H9 (cell line): ENCODE measurements around the gene TBC1D9. TPM values are rescaled to one million over a fixed set of nuclear protein-coding genes. Genes with fewer than 3 reads are reported as not detected.

ENCODE experiments used
- DNase-seq: peaks from one replicate; pipeline ENCODE4 v3.0.0-alpha.2; 2017
- H2AFZ ChIP-seq: one replicate; pipeline ENCODE4 v1.6.1; 2013; ENCODE audit warnings: mild to moderate bottlenecking, low read length, control low read depth, moderate library complexity
- H2AK5ac ChIP-seq: 2 replicates; pipeline ENCODE4 v1.6.1; 2013; ENCODE audit warnings: low read length, control low read depth, mixed read lengths; ENCODE audit not compliant: insufficient read length
- H2BK120ac ChIP-seq: one replicate; pipeline ENCODE4 v1.6.1; 2013; ENCODE audit warnings: low read depth, mild to moderate bottlenecking, low read length, control low read depth, inconsistent platforms; ENCODE audit not compliant: poor library complexity, severe bottlenecking
- H2BK12ac ChIP-seq: 2 replicates; pipeline ENCODE4 v1.6.1; 2013; ENCODE audit warnings: low read length, control low read depth, mixed read lengths, low read depth; ENCODE audit not compliant: insufficient read length
- H2BK15ac ChIP-seq: 2 replicates; pipeline ENCODE4 v1.6.1; 2013; ENCODE audit warnings: low read depth, low read length, control low read depth
- H2BK20ac ChIP-seq: one replicate; pipeline ENCODE4 v1.6.1; 2013; ENCODE audit warnings: low read depth, mild to moderate bottlenecking, low read length, control low read depth, inconsistent platforms; ENCODE audit not compliant: poor library complexity, severe bottlenecking
- H2BK5ac ChIP-seq: 2 replicates; pipeline ENCODE4 v1.6.1; 2013; ENCODE audit warnings: low read length, control low read depth, mixed read lengths; ENCODE audit not compliant: insufficient read length
- H3K14ac ChIP-seq: 2 replicates; pipeline ENCODE4 v1.6.1; 2013; ENCODE audit warnings: low read length, control low read depth; ENCODE audit not compliant: insufficient read depth
- H3K18ac ChIP-seq: 2 replicates; pipeline ENCODE4 v1.6.1; 2013; ENCODE audit warnings: low read depth, mild to moderate bottlenecking, mixed read lengths, low read length, control low read depth; ENCODE audit not compliant: insufficient read length
- H3K23ac ChIP-seq: 2 replicates; pipeline ENCODE4 v1.6.1; 2013; ENCODE audit warnings: low read length, control low read depth, mixed read lengths, low read depth; ENCODE audit not compliant: insufficient read length
- H3K23me2 ChIP-seq: 2 replicates; pipeline ENCODE4 v1.6.1; 2013; ENCODE audit warnings: low read depth, mild to moderate bottlenecking, mixed read lengths, low read length, control low read depth; ENCODE audit not compliant: insufficient read length, poor library complexity, severe bottlenecking
- H3K27ac ChIP-seq: 2 replicates; pipeline ENCODE4 v1.5.1; 2013; ENCODE audit warnings: low read length, control low read depth, mixed read lengths, low read depth; ENCODE audit not compliant: insufficient read length
- H3K27me3 ChIP-seq: 2 replicates; pipeline ENCODE4 v1.6.1; 2013; ENCODE audit warnings: low read length, control low read depth, inconsistent platforms; ENCODE audit not compliant: insufficient read depth
- H3K4ac ChIP-seq: 2 replicates; pipeline ENCODE4 v1.6.1; 2013; ENCODE audit warnings: low read depth, mild to moderate bottlenecking, control low read depth, inconsistent platforms, low read length, moderate library complexity
- H3K4me1 ChIP-seq: 2 replicates; pipeline ENCODE4 v1.6.1; 2013; ENCODE audit warnings: low read length, control low read depth, inconsistent platforms; ENCODE audit not compliant: insufficient read depth
- H3K4me2 ChIP-seq: 2 replicates; pipeline ENCODE4 v1.6.1; 2013; ENCODE audit warnings: low read length, control low read depth, mixed read lengths; ENCODE audit not compliant: insufficient read length, insufficient read depth
- H3K56ac ChIP-seq: 2 replicates; pipeline ENCODE4 v1.6.1; 2013; ENCODE audit warnings: low read depth, mild to moderate bottlenecking, mixed read lengths, low read length, control low read depth; ENCODE audit not compliant: insufficient read length
- H3K79me1 ChIP-seq: 2 replicates; pipeline ENCODE4 v1.6.1; 2013; ENCODE audit warnings: low read depth, mild to moderate bottlenecking, moderate library complexity, low read length, control low read depth, inconsistent platforms; ENCODE audit not compliant: insufficient read depth, poor library complexity, severe bottlenecking
- H3K79me2 ChIP-seq: 2 replicates; pipeline ENCODE4 v1.6.1; 2013; ENCODE audit warnings: low read length, control low read depth, inconsistent platforms; ENCODE audit not compliant: insufficient read depth
- H3K9ac ChIP-seq: 2 replicates; pipeline ENCODE4 v1.6.1; 2013; ENCODE audit warnings: low read length, control low read depth, mixed read lengths; ENCODE audit not compliant: insufficient read length; ENCODE audit errors: extremely low read depth
- H3K9me3 ChIP-seq: one replicate; pipeline ENCODE4 v1.6.1; 2013; ENCODE audit warnings: low read depth, low read length, inconsistent platforms; ENCODE audit not compliant: control insufficient read depth
- H3T11ph ChIP-seq: one replicate; pipeline ENCODE4 v1.6.1; 2013; ENCODE audit warnings: mild to moderate bottlenecking, low read length, control low read depth, inconsistent platforms
- H4K20me1 ChIP-seq: one replicate; pipeline ENCODE4 v1.6.1; 2013; ENCODE audit not compliant: control insufficient read depth, insufficient read length, insufficient read depth
- H4K5ac ChIP-seq: 2 replicates; pipeline ENCODE4 v1.6.1; 2013; ENCODE audit warnings: low read depth, mild to moderate bottlenecking, mixed read lengths, low read length, control low read depth; ENCODE audit not compliant: insufficient read length
- H4K8ac ChIP-seq: replicated peaks from 2 replicates; pipeline ENCODE4 v1.6.1; 2013; ENCODE audit warnings: low read length, control low read depth, mixed read lengths, low read depth; ENCODE audit not compliant: insufficient read length
- H4K91ac ChIP-seq: 2 replicates; pipeline ENCODE4 v1.6.1; 2013; ENCODE audit warnings: low read depth, mild to moderate bottlenecking, moderate library complexity, mixed read lengths, low read length, control low read depth; ENCODE audit not compliant: insufficient read length
- H3K27ac Mint-ChIP-seq, 3 experiments: 2 replicates in 2 of 3; 3 replicates in 1 of 3; pipeline ENCODE4 v1.8.0; 2020 to 2021; ENCODE audit warnings: mixed read lengths in 3 of 3, mild to moderate bottlenecking in 1 of 3, moderate library complexity in 1 of 3
- H3K27me3 Mint-ChIP-seq: 2 replicates; pipeline ENCODE4 v1.8.0; 2021; ENCODE audit warnings: low read depth, mild to moderate bottlenecking, moderate library complexity, mixed read lengths
- H3K36me3 Mint-ChIP-seq, 3 experiments: 2 replicates in 2 of 3; 3 replicates in 1 of 3; pipeline ENCODE4 v1.8.0; 2020 to 2021; ENCODE audit warnings: low read depth in 3 of 3, mixed read lengths in 3 of 3; ENCODE audit not compliant: insufficient read depth in 1 of 3
- H3K4me1 Mint-ChIP-seq, 2 experiments: 2 replicates each; pipeline ENCODE4 v1.8.0; 2020; ENCODE audit warnings: mixed read lengths in 2 of 2
- H3K4me3 Mint-ChIP-seq, 2 experiments: 2 replicates in 1 of 2; 3 replicates in 1 of 2; pipeline ENCODE4 v1.8.0; 2020 to 2021; ENCODE audit warnings: mild to moderate bottlenecking in 2 of 2, mixed read lengths in 2 of 2, moderate library complexity in 1 of 2
- H3K9me3 Mint-ChIP-seq, 2 experiments: 2 replicates in 1 of 2; 3 replicates in 1 of 2; pipeline ENCODE4 v1.8.0; 2020; ENCODE audit warnings: mild to moderate bottlenecking in 2 of 2, mixed read lengths in 2 of 2, moderate library complexity in 1 of 2
- CTCF ChIP-seq: fragments of 200-600 bp; sonication (generic); conservative IDR thresholded peaks from 3 replicates; pipeline ENCODE4 v1.8.0; 2021; ENCODE audit warnings: antibody characterized with exemption, mild to moderate bottlenecking
- WGBS: extraction: QIAGEN DNeasy Blood & Tissue Kit; methylation state at CpG from one replicate; pipeline ENCODE4 v1.1.7; 2013; ENCODE audit warnings: missing lambda C conversion rate, low lambda C conversion rate, mixed read lengths; ENCODE audit not compliant: insufficient read length; ENCODE audit errors: extremely low coverage; 5-methylcytosine and 5-hydroxymethylcytosine counted together
- total RNA-seq: library from RNA; stranded (reverse); gene quantifications from 2 replicates; pipeline ENCODE4 v1.2.1, GENCODE V29; 2021

The TBC1D9 gene
- total RNA-seq, 1 experiment from 2014 or later = 0.63 TPM

GRCh38 chr4:140744421-140744820 is 11.8 kb downstream of the TBC1D9 start:
- H2BK5ac ChIP-seq = no peak overlapping the region
- no peaks in the 10 kb centered on the region for H3K9me3 ChIP-seq
- no peak overlapping the region for H3K4ac ChIP-seq
- H3K9ac ChIP-seq = no peak overlapping the region
- WGBS = no CpG with 5 or more reads among the region's 3 CpGs
- no peak overlapping the region for H2BK120ac ChIP-seq
- H2BK12ac ChIP-seq = no peak overlapping the region
- H3K4me1 ChIP-seq = peaks cover 5% of the 10 kb centered on the region; the same call in 1 of the 2 replicates
- H3K79me1 ChIP-seq = no peaks in the 10 kb centered on the region
- no peak overlapping the region for H2BK20ac ChIP-seq
- no peak overlapping the region for H2AFZ ChIP-seq
- H3K4me1 Mint-ChIP-seq = peaks cover 37 to 48% of the 10 kb centered on the region in 2 experiments
- no peak overlapping the region for H2BK15ac ChIP-seq
- H3K79me2 ChIP-seq = no peaks in the 10 kb centered on the region
- no peak overlapping the region for H3K23ac ChIP-seq
- H3K18ac ChIP-seq = no peak overlapping the region
- no peak overlapping the region for H4K91ac ChIP-seq
- no peak overlapping the region for H4K8ac ChIP-seq
- H3K9me3 Mint-ChIP-seq = peaks cover 3 to 9% of the 10 kb centered on the region in 2 experiments; a peak in 2 of 5 replicates
- H3K4me3 Mint-ChIP-seq = no peak overlapping the region
- no peaks in the 10 kb centered on the region for H4K20me1 ChIP-seq
- H3K27me3 ChIP-seq = no peaks in the 10 kb centered on the region
- TF ChIP-seq CTCF = no peak
- H2AK5ac ChIP-seq = no peak overlapping the region
- H3K27ac ChIP-seq = no peak overlapping the region
- no peak for DNase-seq
- H3T11ph ChIP-seq = no peak overlapping the region
- H3K36me3 Mint-ChIP-seq = peaks cover 0 to 6% (median 2%) of the 10 kb centered on the region in 3 experiments; a peak in 2 of 7 replicates
- no peak overlapping the region for H3K14ac ChIP-seq
- H3K4me2 ChIP-seq = no peak overlapping the region
- no peaks in the 10 kb centered on the region for H3K23me2 ChIP-seq
- peaks cover 1% of the 10 kb centered on the region for H3K27me3 Mint-ChIP-seq
- H3K27ac Mint-ChIP-seq = no peak overlapping the region
- no peak overlapping the region for H4K5ac ChIP-seq
- no peak overlapping the region for H3K56ac ChIP-seq
